Lower lobe of right lung (tissue), 2 donors: ENCODE measurements around the gene HTR1A. TPM values are rescaled to one million over a fixed set of nuclear protein-coding genes. Genes with fewer than 3 reads are reported as not detected.

Source experiments
- ATAC-seq, 2 donors: fragments of 200-7000 bp; cut with Tn5 transposase; one replicate each; pipeline ENCODE4 v1.9.1; 2020 to 2022; ENCODE audit warnings: mild to moderate bottlenecking in 2 of 2, moderate library complexity in 2 of 2
- DNase-seq: peaks from one replicate; pipeline ENCODE4 v3.0.0-alpha.2; 2020
- H3K27ac ChIP-seq: fragments of 200-600 bp; one replicate; pipeline ENCODE4 v1.8.0; 2022
- H3K27me3 ChIP-seq: fragments of 200-600 bp; one replicate; pipeline ENCODE4 v1.8.0; 2022; ENCODE audit warnings: low read depth
- H3K36me3 ChIP-seq: fragments of 200-600 bp; one replicate; pipeline ENCODE4 v1.8.0; 2022; ENCODE audit warnings: mild to moderate bottlenecking
- H3K4me1 ChIP-seq: fragments of 200-600 bp; one replicate; pipeline ENCODE4 v1.8.0; 2022
- H3K4me3 ChIP-seq: fragments of 200-600 bp; one replicate; pipeline ENCODE4 v1.8.0; 2022; ENCODE audit warnings: mild to moderate bottlenecking
- H3K9me3 ChIP-seq: fragments of 200-600 bp; one replicate; pipeline ENCODE4 v1.8.0; 2022
- CTCF ChIP-seq: fragments of 200-600 bp; IDR thresholded peaks from one replicate; pipeline ENCODE4 v1.8.0; 2022; ENCODE audit warnings: antibody characterized with exemption, mild to moderate bottlenecking
- intact Hi-C: fragments of 100-400 bp; cut with DNase I; formaldehyde crosslinking; loops from one replicate; pipeline ENCODE4 v1.11.0; 2022
- long read RNA-seq: library from polyadenylated mRNA; unstranded; transcript quantifications from one replicate; pipeline ENCODE4 v2.0.0, GENCODE V29; 2021
- total RNA-seq: library from RNA; stranded (reverse); fragmentation: NEBNext Ultra II Directional; extraction: Animal tissue kit (Norgen Biotek cat#: 25700); gene quantifications from one replicate; pipeline ENCODE4 v1.2.1, GENCODE V29; 2021
- donor health status: DM: no; HTN: yes; CAD: no; lungs with severe emphysema.

Gene HTR1A
- not detected for total RNA-seq
- long read RNA-seq = 0 reads

DNA sequence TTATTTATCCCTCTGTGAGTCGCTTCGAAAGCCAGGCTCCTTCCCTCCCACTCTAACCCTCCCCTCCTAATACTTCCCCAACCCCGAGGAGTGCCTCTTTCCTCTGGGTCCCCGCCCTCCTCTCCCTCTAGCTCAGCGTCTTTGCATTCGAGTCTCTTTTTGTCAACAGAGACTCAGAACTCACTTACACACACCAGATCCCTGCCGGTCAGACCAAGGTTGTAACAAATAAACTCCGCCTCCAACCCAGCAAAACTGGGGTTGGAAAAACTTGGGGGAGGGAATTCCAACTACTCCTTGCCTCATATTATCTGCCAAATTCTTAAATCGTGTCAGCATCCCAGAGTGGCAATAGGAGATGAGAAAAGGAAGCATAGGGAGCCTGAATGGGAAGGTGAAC, at the start of gene HTR1A:
HTR1A (minus strand) TSS at position 167 of the 400 bp plus-strand sequence. CDS start 726 bp downstream, outside the sequence.
- H3K4me3 ChIP-seq = no peak within 1 kb of the TSS
- ATAC-seq = no peak
- TF ChIP-seq CTCF = no peak
- no peaks in the 10 kb centered on the region for H3K36me3 ChIP-seq
- no peaks in the 10 kb centered on the region for H3K4me1 ChIP-seq
- H3K27me3 ChIP-seq = peaks cover 43% of the 10 kb centered on the region
- no peak within 1 kb of the TSS for H3K27ac ChIP-seq
- no peaks in the 10 kb centered on the region for H3K9me3 ChIP-seq
- DNase-seq = no peak
- intact Hi-C loops = no loop called here

DNA sequence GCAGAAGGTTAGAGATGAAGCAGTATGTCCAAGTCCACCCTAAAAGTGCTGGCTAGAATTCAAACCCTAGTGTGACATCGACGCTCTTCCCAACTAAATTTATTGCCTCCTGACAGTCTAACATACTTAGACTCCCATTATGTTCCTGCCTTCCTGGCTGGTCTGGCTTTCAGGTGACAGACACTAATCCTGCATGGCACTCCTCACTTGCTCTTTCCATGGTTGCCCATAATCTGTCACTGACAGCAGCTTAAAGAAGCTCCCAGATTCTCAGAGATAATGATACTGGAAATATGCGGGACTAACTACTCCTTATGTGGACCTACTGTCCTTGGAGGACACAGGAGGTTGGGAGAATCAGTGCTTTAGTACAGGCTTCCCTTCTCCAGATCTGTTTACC, 41.7 kb upstream of the HTR1A start:
- H3K36me3 ChIP-seq = no peaks in the 10 kb centered on the region
- H3K27ac ChIP-seq = no peak overlapping the region
- intact Hi-C loops = no loop called here
- ATAC-seq (no peak), DNase-seq (no peak)
- no peaks in the 10 kb centered on the region for H3K27me3 ChIP-seq
- no peaks in the 10 kb centered on the region for H3K9me3 ChIP-seq
- no peaks in the 10 kb centered on the region for H3K4me1 ChIP-seq
- TF ChIP-seq CTCF = no peak
- H3K4me3 ChIP-seq = no peak overlapping the region

DNA sequence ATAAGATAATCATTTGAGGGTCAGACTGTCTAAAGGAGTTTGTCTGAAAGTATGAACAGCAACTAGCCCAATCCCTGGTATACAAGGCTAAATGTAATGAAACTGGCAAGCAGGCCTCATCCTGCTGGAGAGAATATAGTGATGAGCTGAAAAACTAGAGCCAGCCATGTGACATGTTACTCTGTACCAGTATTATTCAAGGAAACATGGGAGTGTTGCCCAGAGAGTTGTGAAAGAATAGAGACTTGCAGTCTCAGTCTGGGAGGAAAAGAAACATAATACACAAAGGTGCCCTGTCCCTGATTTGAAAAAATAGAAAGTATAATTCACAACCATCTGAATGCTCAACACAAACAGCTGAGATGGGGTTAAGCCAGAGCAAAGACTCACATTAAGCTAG, 37.9 kb upstream of the HTR1A start:
- Histone ChIP-seq H3K36me3 (no peaks in the 10 kb centered on the region), H3K4me3 (no peak overlapping the region), H3K4me1 (no peaks in the 10 kb centered on the region), H3K9me3 (no peaks in the 10 kb centered on the region), H3K27me3 (no peaks in the 10 kb centered on the region), H3K27ac (no peak overlapping the region)
- no peak for TF ChIP-seq CTCF
- intact Hi-C loops = no loop called here
- no peak for ATAC-seq
- no peak for DNase-seq

GRCh38 chr5:63987053-63987452, 24.8 kb upstream of the HTR1A start:
- H3K36me3 ChIP-seq = no peaks in the 10 kb centered on the region
- no peak overlapping the region for H3K4me3 ChIP-seq
- no peak for ATAC-seq
- intact Hi-C loops = no loop called here
- no peaks in the 10 kb centered on the region for H3K9me3 ChIP-seq
- no peak for TF ChIP-seq CTCF
- H3K4me1 ChIP-seq = no peaks in the 10 kb centered on the region
- H3K27me3 ChIP-seq = no peaks in the 10 kb centered on the region
- no peak for DNase-seq
- no peak overlapping the region for H3K27ac ChIP-seq

DNA sequence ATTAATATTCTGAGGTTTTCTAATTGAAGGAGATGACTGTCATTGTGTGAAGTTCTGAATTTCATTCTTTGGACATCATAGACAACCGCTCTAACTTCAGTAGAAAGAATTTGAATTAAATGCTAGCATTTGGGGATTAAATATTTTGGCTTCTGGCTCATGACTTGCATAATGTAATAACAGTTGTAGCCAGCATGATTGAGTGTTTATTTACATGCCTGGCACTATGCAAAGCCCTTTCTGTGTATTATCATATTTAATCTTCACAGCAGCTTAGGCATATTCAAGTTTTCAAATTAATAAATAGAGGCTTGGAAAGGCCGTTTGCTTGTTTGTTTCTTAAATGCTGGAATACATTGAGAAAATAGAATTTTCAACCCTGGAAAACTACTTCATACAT, 19.6 kb upstream of the HTR1A start:
- H3K27ac ChIP-seq = no peak overlapping the region
- H3K9me3 ChIP-seq = no peaks in the 10 kb centered on the region
- no peak for ATAC-seq
- no peak for TF ChIP-seq CTCF
- intact Hi-C loops = no loop called here
- DNase-seq = no peak
- no peak overlapping the region for H3K4me3 ChIP-seq
- H3K36me3 ChIP-seq = no peaks in the 10 kb centered on the region
- no peaks in the 10 kb centered on the region for H3K4me1 ChIP-seq
- H3K27me3 ChIP-seq = no peaks in the 10 kb centered on the region

DNA sequence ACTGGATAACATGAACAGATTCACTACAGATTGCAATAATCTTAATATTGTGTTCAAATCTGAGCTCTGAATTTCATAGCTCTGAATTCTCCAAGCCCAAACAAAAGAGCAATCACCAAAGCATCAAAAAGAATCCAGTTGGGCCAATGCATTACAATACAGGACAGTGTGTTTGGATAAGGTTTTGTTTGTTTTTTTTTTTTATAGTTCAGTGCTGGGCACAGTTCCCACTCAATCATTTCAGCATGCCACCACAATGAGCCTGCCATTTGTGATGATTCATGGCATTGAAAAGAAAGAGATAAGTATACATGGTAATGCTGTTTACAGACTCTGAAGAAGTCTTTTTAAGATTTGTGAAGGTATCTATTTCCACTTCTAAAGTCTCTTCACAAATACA, 1.7 kb upstream of the HTR1A start:
- Histone ChIP-seq H3K36me3 (no peaks in the 10 kb centered on the region), H3K9me3 (no peaks in the 10 kb centered on the region), H3K27ac (no peak overlapping the region), H3K4me3 (no peak overlapping the region), H3K4me1 (no peaks in the 10 kb centered on the region), H3K27me3 (peaks cover 40% of the 10 kb centered on the region)
- ATAC-seq (no peak), DNase-seq (no peak)
- no peak for TF ChIP-seq CTCF
- intact Hi-C loops = no loop called here
